ENCODE results near the gene MAP3K1.

DNA sequence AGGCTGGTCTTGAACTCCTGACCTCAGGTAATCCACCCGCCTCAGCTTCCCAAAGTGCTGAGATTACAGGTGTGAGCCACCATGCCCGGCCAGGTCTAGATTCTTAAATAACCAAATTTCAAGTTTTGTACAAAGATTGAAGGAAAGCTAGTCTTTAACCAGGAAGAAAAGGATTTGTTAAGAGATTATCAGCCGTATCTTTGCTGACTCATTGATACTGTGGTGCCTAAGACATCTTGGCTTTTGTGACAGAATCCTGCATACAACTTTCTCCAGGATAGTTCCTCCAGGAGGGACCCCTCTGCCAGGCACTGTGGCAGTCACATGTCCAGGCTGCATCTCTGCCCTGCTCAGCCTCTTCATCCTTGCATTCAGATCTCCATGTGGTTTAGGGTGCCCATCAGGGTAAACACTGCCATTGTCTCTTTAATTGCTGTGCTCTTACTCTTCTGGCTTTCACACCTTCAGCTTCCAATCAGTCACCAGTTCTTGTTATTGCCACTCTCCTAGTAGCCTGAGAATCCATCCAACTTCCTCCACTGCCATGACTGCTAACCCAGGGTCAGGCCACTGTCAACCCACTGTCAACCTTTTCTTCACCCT, 10.0 kb downstream of the MAP3K1 start:
- TF ChIP-seq, protein P1, sequence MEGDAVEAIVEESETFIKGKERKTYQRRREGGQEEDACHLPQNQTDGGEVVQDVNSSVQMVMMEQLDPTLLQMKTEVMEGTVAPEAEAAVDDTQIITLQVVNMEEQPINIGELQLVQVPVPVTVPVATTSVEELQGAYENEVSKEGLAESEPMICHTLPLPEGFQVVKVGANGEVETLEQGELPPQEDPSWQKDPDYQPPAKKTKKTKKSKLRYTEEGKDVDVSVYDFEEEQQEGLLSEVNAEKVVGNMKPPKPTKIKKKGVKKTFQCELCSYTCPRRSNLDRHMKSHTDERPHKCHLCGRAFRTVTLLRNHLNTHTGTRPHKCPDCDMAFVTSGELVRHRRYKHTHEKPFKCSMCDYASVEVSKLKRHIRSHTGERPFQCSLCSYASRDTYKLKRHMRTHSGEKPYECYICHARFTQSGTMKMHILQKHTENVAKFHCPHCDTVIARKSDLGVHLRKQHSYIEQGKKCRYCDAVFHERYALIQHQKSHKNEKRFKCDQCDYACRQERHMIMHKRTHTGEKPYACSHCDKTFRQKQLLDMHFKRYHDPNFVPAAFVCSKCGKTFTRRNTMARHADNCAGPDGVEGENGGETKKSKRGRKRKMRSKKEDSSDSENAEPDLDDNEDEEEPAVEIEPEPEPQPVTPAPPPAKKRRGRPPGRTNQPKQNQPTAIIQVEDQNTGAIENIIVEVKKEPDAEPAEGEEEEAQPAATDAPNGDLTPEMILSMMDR (IDR thresholded peaks at IDR 0.05) = no peak
- TF ChIP-seq POLR2A (IDR thresholded peaks at IDR 0.05) = no peak
